Measurements from ENCODE around the gene CLNK. TPM values are rescaled to one million over a fixed set of nuclear protein-coding genes. Genes with fewer than 3 reads are reported as not detected.

The CLNK gene
- total and polyA plus RNA-seq, 2 of the 8 experiments (the other 6 are each of a cell fraction or from before 2014, with no cell fraction given): not detected

DNA sequence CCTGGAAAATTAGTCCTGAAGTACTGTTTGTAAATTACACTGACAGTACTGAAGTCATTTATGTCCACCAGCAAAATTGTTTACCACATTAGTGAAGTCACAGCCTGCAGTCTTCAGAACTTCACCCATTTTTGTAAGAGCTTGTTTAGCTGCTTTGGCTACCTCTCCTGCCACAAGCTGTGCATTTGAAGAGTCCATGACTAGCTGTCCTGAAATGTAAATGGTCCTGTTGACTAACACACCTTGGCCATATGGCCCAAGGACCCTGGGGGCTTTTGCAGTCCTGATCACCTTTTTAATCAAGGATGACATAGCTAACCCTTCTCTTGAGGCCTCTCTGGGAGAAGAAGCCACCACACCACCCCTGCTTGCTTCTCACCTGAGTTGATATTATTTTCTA, 205.9 kb downstream of the CLNK start (continued):
- TF ChIP-seq, protein P1, sequence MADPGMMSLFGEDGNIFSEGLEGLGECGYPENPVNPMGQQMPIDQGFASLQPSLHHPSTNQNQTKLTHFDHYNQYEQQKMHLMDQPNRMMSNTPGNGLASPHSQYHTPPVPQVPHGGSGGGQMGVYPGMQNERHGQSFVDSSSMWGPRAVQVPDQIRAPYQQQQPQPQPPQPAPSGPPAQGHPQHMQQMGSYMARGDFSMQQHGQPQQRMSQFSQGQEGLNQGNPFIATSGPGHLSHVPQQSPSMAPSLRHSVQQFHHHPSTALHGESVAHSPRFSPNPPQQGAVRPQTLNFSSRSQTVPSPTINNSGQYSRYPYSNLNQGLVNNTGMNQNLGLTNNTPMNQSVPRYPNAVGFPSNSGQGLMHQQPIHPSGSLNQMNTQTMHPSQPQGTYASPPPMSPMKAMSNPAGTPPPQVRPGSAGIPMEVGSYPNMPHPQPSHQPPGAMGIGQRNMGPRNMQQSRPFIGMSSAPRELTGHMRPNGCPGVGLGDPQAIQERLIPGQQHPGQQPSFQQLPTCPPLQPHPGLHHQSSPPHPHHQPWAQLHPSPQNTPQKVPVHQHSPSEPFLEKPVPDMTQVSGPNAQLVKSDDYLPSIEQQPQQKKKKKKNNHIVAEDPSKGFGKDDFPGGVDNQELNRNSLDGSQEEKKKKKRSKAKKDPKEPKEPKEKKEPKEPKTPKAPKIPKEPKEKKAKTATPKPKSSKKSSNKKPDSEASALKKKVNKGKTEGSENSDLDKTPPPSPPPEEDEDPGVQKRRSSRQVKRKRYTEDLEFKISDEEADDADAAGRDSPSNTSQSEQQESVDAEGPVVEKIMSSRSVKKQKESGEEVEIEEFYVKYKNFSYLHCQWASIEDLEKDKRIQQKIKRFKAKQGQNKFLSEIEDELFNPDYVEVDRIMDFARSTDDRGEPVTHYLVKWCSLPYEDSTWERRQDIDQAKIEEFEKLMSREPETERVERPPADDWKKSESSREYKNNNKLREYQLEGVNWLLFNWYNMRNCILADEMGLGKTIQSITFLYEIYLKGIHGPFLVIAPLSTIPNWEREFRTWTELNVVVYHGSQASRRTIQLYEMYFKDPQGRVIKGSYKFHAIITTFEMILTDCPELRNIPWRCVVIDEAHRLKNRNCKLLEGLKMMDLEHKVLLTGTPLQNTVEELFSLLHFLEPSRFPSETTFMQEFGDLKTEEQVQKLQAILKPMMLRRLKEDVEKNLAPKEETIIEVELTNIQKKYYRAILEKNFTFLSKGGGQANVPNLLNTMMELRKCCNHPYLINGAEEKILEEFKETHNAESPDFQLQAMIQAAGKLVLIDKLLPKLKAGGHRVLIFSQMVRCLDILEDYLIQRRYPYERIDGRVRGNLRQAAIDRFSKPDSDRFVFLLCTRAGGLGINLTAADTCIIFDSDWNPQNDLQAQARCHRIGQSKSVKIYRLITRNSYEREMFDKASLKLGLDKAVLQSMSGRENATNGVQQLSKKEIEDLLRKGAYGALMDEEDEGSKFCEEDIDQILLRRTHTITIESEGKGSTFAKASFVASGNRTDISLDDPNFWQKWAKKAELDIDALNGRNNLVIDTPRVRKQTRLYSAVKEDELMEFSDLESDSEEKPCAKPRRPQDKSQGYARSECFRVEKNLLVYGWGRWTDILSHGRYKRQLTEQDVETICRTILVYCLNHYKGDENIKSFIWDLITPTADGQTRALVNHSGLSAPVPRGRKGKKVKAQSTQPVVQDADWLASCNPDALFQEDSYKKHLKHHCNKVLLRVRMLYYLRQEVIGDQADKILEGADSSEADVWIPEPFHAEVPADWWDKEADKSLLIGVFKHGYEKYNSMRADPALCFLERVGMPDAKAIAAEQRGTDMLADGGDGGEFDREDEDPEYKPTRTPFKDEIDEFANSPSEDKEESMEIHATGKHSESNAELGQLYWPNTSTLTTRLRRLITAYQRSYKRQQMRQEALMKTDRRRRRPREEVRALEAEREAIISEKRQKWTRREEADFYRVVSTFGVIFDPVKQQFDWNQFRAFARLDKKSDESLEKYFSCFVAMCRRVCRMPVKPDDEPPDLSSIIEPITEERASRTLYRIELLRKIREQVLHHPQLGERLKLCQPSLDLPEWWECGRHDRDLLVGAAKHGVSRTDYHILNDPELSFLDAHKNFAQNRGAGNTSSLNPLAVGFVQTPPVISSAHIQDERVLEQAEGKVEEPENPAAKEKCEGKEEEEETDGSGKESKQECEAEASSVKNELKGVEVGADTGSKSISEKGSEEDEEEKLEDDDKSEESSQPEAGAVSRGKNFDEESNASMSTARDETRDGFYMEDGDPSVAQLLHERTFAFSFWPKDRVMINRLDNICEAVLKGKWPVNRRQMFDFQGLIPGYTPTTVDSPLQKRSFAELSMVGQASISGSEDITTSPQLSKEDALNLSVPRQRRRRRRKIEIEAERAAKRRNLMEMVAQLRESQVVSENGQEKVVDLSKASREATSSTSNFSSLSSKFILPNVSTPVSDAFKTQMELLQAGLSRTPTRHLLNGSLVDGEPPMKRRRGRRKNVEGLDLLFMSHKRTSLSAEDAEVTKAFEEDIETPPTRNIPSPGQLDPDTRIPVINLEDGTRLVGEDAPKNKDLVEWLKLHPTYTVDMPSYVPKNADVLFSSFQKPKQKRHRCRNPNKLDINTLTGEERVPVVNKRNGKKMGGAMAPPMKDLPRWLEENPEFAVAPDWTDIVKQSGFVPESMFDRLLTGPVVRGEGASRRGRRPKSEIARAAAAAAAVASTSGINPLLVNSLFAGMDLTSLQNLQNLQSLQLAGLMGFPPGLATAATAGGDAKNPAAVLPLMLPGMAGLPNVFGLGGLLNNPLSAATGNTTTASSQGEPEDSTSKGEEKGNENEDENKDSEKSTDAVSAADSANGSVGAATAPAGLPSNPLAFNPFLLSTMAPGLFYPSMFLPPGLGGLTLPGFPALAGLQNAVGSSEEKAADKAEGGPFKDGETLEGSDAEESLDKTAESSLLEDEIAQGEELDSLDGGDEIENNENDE (IDR thresholded peaks at IDR 0.05; ENCODE audit: insufficient replicate concordance, low read length): no peak
